ENCODE measurements around the gene BZW1.

BZW1 gene

GRCh38 chr2:200843993-200844948, 32.6 kb downstream of the BZW1 start:
- DNase-seq: no peak

DNA sequence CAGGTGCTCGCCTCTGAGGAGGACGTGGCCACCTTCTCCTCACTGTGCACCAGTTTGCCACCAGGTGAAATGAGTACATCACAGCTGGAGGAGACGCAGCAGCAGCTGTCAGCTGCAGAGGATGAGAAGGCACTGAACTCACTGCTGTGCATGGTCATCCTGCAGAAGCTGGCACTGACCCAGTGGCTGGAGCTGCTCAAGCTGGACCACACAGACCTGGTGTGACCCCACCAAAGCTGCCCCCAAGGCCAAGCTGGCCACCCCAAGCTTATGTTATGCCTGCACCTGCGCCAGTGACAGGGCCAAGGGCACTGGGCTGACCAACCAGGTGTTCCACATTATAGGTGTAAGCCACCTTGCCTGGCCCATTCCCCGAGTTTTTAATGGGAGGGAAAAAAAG, 33.5 kb downstream of the BZW1 start:
- no peak for DNase-seq

DNA sequence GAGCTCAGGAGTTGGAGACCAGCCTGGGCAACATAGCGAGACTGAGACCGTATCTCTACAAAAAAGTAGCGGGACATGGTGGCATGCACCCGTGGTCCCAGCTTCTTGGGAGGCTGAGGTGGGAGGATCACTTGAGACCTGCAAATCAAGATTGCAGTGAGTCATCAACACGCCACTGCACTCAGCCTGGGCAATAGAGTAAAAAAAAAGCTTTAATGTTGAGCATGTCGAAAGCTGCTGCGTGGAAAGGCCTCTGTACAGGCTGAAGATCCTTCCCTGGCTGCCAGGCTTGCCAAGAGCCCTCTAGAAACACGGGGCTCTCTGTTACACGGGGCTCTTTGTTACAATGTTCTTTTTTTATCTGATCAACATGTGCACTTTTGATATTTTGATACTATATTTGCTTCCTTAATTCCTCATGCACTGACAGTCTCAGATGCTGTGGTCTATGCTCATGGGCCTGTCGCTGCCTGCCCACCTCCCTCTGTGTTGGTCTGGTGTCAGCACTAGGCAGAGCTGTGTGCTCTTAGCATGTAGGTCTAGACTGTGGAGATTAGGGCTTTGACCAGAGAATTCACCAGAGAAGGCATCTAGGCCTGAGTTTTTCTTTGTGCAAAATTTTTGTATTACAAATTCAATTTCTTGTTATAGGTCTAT, 34.1 kb downstream of the BZW1 start:
- DNase-seq: no peak

- DNase-seq: no peak
Measured at GRCh38 chr2:200847269-200847668, 35.6 kb downstream of the BZW1 start.

GRCh38 chr2:200847939-200848338, 36.2 kb downstream of the BZW1 start:
- DNase-seq: no peak

GRCh38 chr2:200850512-200851256, 39.0 kb downstream of the BZW1 start:
- no peak for DNase-seq

DNA sequence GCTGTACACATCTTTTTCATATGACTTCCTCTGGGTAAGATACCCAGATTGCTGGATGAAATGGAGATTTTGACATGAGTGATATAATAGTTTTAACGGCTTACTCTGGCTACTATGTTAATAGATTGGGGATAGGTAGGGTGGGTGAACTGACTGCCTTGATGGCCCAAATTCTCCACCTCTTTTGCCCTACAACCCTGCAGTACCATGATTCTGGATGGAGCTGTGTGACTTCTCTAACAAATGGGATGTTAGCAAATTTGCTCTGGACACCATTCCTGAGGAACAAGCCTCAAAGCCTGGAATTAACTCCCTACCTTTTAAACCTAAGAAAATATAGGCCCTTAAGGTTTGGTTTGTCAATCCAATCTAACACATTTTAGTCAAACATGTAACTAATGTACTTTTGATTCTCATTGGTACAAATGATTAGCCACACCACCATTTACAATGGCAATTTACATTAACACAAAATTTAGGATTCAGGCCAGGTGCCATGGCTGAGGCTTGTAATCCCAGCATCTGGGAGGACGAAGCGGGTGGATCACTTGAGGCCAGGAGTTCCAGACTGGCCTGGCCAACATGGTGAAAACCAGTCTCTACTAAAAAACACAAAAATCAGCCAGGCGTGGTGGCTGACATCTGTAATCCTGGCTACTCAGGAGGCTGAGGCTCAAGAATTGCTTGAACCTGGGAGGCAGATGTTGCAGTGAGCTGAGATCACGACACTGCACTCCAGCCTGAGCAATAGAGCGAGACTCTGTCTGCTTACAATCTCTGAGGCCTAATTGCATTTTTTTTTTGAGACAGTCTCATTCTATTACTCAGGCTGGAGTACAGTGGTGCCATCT, 39.9 kb downstream of the BZW1 start:
- DNase-seq: no peak

- DNase-seq: no peak
Measured at GRCh38 chr2:200852605-200853004, 40.9 kb downstream of the BZW1 start.

DNA sequence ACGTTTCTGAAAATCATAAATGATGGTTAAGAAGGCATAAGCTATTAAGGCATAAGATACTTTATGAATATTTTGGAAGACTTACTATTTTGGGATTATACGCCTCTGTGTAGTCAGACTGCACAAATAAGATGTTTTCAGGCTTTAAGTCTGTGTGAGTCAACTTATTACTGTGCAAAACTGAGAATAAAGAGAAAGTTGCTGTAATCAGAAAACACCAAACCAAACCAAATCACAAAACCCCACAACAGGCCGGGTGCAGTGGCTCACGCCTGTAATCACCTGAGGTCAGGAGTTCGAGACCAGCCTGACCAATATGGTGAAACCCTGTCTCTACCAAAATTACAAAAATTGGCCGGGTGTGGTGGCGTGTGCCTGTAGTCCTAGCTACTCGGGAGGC, 45.1 kb downstream of the BZW1 start:
- DNase-seq: no peak

DNA sequence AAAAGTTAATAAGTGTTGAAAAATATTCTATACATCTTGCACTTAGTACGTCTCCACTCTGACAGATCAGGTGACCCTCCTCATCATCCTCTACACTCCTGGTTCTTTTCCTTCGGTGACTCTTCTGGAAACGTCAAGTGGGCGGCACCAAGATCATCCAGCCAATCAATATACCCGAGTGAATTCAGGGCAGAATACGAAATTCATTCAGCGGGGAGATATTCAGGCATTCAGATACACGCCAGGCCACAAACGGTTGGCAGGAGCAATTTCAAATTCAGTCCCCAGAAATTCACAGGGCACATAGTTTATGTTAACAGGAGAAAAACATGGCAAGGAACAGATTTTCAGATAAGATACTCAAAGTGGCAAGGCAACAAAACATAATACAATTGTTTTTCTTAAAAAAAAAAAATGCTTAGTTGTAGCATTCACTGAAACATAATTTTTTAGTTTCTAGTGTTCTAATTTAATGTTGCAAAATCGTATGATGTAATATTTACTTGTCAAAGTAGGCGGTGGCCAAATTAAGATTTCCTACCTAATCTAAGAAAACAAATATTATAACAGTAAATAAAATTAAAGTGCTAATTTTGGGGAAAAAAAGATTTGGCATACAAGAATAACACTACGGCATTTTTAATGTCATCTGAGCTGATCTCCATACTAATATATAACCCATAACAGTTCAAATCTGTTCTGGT, 48.5 kb downstream of the BZW1 start:
- no peak for DNase-seq

DNA sequence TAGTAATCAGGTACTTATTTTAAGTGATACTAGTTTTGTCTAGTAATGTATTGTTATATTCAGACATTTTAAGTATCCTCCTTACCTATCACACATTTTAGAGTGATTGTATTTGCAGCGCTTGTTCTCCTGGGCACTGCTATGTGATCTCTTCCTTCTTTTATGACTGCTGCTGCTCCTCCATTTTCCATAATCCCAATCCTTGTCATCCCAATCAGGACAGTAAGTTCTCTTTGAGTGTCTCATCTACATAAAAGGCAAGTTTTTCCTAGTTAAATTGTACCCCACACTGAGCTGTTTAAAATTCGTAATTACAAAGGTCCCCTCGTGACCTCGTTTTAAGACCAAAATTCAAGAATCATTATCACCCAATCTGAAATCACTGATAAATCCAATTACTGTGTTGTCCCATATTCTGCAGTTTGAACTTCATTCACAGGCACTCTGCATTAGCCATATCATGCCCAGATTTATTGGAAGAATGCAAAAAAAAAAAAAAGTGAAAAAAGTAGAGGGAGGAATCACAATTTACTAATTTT, 50.0 kb downstream of the BZW1 start:
- DNase-seq: no peak

- no peak for DNase-seq
Measured at GRCh38 chr2:200862532-200863000, 50.9 kb downstream of the BZW1 start.

- DNase-seq: no peak
Measured at GRCh38 chr2:200863782-200864175, 52.1 kb downstream of the BZW1 start.

DNA sequence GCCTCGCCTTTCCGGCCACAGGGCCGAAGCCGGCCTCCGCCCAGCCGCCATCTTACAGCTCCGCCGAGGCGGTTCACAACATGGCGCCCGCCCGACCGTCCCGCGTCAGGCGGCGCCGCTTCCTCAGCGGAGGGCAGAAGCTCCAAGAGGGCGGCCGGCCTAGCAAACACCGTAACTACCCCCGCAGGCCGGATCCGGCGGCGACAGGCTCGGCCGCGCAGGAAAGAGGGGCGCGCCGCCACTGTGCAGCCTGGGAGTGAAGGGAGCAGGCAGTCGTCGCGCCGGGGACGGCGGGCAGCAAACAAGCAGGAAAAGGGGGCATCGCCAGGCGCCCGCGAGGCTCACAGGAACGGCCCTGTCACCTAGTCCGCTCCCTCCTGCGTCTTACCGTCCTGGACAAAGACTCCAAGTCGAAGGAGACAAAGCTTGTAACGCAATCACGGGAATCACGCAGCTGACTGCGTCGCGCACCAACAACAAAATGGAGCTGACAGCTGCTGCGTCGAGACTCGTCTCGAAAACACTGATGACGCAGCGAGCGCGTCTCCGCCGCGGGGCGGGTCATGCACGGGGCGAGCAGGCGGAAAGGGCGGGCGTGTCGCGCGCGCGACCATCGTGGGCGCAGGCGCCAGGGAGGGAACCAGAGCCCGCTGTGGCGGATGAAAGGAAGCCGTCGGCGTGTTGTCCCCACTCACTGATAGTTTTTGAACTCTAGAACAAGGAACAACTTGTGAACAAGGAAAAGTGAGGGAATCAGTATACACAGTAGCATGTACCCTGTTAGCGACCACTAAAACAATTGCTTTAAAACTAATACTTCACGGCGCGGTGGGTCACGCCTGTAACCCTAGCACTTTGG, 52.7 kb downstream of the BZW1 start, which contains the start of gene CLK1:
Gene CLK1, minus strand, starts transcription at position 483 of the 859 bp plus-strand sequence. CDS start 2,796 bp downstream, outside the sequence.
- peak; percentile 95 for DNase-seq

- DNase-seq: no peak
Measured at GRCh38 chr2:200869014-200869413, 57.3 kb downstream of the BZW1 start.

GRCh38 chr2:200871151-200871550, 59.4 kb downstream of the BZW1 start:
- no peak for DNase-seq

GRCh38 chr2:200873560-200873959, 61.9 kb downstream of the BZW1 start:
- DNase-seq: no peak

Data from NCI-H2171 (cell line).